ENCODE data around the gene CRYGD.
"Not testable (repeated sequence)": the region's sequence is repeated elsewhere in the genome, so short reads cannot be mapped to it uniquely, and the experiment has no call there.

CRYGD gene

DNA sequence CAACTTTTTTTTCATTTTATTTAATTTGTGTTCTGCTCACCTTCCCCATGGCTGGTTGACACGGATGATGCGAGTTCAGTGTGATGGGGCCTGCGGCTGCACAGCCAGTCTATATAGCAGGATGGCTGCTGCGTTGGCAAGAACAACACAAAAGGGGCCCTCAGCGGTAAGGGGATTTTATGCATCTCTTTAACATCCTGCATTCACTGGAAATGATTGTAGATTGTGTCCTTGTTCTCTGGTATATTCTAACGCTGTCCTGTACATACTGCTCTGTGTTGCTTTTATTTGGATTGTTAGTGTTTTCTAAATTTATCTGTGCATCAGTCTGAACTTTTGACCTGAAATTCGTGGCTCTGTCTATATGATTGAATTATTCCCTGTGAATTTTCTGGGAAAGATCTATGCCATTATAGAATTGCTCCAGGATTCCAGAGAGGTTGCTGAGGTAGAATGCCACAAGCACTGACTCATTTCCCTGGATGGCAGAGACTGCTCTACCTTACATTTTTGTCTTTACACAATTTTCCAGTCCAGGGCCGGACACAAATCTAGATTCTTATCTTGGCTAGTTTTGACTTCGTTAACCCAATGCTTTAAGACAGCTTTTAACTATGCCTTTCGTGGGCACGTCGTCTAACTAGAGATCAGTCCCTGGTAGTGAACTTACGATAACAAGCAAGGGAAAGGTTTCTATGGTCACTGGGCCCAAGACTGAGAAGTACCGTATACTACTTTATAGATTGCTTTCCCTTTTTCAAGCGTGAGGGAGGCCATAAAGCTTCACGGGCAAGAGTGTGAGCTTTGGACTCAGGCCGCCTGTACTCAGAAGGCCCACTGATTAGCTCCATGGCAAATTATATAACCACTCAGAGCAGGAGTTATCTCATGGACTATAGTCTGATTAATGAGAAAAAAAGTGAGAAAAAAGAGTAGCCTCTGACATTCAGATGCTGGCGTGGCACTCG lies 5.7 kb upstream of the CRYGD start, which contains the start of gene CRYGC:
TSS of gene CRYGC (minus strand) at position 85 of the 968 bp plus-strand sequence. CDS start at position 49, 36 bp downstream.
- DNase-seq, result no peak

DNA sequence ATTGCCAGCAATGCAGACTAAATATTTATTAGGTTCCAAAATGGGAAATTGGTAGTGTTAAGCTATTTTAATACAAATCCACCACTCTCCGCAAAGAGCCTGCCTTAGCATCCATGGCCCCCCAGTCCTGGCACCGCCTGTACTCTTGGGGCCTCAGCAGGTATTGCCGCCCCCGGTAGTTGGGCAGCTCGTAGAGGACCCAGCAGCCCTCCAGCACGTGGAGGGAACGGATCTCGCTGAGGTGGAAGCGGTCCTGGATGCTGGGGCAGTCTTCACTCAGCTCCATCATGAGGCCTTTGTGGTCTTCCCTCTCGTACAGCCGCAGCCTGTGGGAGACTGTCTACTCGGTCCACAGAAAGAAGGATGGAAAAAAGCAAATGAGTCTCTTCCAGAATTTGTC lies 3.8 kb upstream of the CRYGD start:
- no peak for DNase-seq

DNA sequence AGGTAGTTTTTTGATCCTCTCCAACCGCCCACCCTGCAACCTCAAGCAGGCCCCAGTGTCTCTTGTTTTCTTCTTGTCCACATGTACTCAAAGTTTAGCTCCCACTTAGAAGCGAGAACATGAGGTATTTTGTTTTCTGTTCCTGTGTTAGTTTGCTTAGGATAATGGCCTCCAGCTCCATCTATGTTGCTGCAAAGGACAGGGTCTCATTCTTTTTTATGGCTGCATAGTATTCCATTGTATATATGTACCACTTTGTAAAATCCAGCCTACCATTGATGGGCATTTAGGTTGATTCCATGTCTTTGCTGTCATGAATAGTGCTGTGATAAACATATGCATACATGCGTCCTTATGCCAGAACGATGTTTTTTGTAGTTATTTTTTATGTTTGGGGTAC lies 2.8 kb upstream of the CRYGD start:
- no peak for DNase-seq

DNA sequence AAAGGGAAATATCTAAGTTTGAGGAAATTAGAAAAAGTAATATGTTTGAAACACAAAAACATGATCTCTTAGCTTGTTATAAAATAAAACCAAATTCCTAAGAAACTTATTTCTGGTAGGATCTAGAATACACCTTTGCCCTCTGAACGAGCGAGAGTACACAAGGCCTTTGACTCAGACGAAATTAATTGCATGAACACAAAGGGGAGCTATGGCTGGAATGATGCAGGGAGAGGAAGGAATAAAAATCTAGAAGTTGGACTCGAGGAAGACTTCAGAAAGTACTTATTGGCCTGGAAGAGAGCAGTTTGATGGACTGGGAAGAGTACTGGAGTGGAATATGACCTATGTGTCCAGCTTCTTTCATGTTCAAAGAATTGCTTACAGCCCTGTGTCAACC lies 927 bp upstream of the CRYGD start:
- no peak for DNase-seq

DNA sequence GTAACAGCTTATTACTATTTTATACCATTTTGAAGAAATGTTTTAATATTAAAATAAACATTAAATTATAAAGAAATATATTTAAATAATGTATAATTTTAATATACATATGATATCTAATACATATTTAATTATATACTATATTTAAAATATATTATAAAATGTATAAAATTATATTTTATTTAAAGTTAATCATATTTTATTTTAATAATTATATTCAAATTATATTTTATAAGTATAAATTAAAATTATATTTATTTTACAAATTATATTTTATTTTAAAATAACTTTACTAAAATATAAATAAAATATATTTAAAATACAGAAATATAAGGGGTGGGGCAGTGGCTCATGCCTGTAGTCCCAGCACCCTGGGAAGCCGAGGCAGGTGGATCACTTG lies 2.1 kb downstream of the CRYGD start:
- DNase-seq, result no peak

DNA sequence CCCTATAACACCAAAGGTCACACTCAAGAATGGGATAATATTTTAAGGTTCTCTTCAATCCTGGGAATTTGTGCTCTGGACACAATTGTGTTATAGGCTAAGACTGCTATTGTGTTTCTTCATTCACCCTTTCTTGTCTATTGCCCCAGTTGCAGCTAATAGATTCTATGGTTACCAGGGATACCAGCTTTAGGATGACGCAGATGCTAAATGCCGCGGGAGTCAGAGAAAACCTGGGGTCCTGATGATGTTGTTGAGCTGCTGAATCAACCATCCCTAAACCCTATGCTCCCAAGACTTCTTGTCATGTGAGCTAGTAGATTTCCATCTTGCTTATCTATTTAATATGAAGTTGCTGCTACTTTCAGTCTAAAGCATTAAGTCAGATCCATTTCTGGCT lies 5.4 kb downstream of the CRYGD start:
- no peak for DNase-seq

DNA sequence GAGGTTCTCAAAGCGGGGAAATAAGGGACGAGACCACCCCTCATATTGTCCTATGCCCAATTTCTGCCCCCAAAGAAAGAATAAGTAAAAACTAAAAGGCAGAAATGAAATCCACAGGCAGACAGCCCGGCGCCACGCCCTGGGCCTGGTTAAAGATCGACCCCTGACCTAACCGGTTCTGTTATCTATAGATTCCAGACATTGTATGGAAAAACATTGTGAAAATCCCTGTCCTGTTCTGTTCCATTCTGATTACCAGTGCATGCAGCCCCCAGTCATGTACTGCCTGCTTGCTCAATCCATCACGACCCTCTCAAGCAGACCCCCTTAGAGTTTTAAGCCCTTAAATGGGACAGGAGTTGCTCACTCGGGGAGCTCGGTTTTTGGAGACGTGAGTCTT lies 6.9 kb downstream of the CRYGD start:
- DNase-seq, result not testable (repeated sequence)

DNA sequence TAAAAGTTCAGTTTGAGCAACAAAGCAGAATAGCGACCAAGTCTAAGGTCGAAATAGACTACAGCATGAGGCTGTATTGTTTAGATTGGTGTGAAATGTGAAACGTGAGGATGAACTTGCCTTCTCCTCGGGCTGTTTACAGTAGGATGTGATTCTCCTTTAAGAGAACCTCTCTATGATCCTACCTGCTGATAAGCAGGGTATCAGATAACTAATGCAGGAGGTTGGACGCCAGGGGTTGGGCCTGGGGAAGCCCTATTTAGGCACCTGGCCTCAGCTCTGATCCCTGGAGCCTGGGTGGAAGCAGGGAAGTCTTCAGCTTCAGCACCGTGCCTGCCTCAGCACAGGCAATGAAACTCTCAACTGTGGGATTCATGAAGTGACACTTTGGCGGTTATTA lies 11.4 kb downstream of the CRYGD start:
- DNase-seq, result no peak

DNA sequence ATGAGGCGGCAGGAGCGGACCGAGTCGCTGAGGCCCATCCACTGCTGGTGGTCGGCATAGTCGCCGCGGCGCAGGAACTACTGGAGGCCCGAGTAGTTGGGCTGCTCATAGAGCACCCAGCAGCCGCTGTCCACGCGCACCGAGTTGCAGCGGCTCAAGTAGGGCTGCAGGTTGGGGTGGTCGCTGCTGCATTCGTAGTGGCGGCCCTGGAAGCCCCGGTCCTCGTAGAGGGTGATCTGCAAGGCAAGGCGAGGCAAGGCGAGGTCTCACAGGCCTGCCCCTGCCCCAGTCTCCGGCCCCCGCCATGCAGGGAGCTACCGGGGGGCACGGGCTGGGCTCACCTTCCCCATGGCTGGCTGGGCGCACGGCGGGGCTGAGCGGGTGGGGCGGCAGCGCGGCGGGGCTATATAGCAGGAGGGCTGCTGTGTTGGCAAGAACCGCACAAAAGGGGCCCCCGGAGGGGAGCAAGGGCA lies 12.0 kb downstream of the CRYGD start:
- DNase-seq, result not testable (repeated sequence)

DNA sequence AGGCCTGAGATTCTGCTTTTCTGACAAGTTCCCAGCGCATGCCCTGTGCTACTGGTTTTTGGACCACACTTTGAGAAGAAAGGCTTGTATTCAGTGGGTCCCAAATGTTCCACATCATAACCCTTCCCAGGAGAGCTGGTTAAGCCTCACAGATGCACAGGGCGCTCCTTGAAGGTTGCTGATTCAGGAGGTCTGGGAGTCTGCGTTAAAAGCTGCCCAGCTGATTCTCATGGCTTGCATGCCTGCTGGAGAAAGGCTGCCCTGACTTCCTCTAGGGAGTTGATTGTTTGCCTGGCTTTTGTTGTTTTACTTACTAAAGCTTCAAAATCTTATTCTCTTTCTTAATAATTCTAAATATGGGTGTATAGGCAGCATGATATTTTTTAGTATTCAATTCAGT lies 20.7 kb downstream of the CRYGD start:
- DNase-seq, result no peak

DNA sequence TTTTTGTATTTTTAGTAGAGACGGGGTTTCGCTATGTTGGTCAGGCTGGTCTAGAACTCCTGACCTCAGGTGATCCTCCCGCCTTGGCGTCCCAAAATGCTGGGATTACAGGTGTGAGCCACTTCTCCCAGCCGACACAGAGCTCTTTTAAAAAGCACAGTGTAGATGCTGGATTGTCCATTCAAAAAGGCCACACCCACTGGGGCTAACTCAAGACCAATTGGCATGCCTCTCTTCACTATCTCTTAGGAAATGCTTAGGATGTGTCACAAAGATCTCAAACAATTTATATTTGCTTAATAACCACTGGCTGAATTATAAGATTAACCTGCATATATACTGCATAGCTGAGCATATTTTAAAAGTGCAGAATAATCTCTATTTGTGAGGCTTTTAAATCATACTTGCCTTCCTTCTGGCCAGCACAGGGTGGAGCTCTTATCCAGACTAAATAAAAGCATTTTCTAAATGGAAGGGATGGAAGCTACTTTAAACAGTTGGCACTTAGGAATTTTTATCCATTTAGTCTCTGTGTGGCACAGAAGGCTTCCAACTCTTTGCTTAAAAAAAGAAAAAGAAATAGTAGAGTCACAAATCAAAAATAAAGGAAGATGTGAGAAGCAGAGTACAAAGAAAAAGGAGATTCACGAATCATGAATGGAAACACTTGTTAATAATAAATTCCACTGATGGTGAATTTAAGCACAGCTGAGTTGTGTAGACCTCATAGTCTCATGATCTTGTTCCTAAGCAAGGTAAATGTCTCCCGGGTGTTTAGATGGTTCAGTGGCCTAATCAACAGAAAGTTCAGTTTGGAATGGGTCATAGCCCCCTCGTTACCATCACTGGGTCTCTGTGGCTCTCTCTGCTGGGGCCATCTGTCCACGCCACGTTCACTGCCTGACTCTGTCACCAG lies 22.4 kb downstream of the CRYGD start:
- DNase-seq, result peak; percentile 25

DNA sequence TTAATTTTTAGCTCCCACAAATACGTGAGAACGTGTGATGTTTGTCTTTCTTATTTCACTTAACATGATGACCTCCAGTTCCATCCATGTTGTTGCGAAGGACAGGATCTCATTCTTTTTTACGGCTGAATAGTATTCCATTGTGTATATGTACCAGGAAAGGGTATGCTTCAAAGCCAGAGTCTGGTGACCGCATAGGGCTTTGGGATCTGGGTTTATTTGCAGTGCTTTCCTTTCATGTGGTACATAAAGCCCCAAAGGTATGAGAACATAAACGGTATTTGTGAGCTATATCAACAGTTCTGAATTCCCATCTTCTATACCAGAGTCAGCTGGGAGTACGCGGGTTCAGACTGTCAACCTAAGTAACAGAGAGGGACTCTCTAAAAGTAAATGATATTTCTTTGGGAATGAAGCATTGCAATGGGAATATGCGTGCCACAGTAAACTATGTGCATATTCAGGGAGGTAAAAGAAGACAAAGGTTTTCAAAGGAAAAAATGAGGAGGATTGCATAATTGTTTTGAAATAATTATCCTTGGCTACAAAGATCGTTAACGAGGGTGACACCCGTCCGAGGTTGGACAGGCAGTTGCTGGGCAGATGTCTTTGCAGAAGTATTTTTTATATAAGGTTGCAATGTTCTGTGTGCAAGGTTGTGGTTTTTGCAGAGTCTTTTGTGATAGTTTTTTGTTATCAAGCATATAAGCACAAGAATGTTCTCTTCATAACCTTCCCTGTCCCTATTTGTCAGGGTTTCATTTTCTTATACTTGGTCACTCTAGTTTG lies 24.4 kb downstream of the CRYGD start:
- DNase-seq, result no peak

DNA sequence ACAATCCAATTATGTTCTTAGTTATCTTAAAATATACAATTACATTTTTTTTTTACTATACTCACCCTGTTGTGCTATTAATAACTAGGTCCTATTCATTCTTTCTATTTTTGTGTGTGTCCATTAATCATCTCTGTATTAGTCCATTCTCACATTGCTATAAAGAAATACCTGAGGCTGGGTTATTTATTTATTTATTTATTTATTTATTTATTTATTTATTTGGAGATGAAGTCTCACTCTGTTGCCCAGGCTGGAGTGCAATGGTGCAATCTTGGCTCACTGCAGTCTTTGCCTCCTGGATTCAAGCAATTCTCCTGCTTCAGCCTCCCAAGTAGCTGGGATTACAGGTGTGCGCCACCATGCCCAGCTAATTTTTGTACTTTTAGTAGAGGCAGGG lies 25.6 kb downstream of the CRYGD start:
- DNase-seq, result not testable (repeated sequence)

DNA sequence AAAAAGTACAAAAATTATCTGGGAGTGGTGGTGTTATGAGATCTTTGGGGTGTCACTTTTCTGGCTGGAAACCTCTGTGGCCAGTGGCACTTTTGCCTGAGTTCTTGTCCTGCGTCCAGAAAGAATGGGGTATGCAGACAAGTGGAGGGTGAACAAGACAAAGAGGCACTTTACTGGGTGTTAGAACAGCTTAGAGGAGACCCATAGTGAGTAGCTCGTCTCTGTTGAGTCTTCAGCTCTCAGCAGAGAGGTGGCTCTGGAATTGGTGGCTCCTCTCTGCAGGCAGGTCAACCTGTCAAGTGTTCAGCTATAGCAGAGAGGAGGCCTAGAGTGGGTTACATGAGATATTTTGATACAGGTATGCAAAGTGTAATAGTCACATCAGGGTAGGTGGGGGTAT lies 26.1 kb downstream of the CRYGD start:
- no peak for DNase-seq

DNA sequence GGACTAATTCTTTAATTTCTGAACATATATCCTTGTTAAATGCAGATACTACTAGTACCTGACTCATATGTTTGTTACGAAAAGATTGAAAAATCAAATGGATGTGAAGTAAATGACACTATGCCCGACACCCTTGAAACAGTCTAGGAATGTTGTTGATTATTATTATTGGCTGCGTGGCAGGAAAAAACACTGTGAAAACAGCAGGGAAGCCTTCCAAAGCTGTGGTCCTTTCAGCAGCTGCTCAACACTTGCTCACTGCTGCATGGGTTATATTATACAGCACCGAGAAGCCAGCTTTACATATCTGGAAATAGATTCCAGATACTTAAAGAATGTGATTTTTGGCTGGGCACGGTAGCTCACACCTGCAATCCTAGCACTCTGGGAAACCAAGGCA lies 26.5 kb downstream of the CRYGD start:
- DNase-seq, result no peak

DNA sequence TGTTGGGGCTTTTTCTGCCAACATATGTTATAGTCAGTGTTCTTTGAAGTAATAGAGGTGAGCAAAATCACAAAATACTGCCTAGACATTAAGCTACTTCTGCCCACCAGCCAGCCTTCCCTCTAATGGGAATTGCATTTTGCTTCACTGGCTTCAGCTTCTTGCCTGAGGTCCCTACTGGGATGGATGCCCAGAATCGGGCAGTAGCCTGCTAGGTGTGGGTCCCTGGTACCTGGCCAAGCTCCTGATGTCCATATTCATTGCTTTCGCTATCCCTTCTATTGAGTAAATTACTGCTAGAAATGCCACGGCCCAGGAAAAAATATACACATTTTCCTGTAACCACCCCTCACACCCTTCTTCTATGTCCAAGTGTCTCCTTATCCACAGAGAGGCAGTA lies 27.0 kb downstream of the CRYGD start:
- DNase-seq, result no peak

DNA sequence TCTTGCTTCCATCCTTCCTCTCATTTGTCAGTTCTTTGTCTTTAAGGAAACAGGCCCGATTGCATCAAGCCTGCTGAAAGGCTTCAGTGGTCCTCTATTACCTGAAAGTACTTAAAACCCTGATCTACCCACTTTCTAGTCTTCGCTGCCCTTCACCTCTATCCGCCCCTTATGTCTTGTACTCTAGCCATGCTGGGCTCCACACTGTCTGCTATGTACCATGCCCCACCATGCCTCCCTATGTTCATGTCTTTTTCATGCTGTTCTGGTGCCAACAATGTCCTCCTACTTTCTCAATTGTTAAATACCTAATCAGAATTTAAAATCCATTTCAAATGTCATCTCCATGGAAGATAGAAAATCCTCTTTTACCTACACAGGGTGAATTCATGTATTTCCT lies 28.2 kb downstream of the CRYGD start:
- no peak for DNase-seq

DNA sequence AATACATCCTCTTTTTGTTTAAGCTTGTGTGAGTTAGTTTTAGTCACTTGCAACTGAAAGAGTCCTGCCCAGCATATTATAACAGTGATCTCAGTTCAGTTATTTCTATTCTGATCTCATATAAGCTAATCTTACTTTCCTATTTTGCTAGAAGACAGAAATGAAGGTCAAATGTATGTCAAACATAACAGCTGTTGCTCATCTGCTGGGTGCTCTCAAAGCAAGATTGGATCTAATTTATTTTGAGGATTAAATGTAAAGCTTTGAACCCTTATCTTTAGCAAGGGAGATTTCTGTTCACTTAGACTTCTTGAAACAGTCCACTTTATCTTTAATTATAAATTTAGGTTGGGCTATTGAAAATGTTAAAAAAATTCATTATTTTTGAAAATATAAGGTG lies 31.2 kb downstream of the CRYGD start:
- no peak for DNase-seq

DNA sequence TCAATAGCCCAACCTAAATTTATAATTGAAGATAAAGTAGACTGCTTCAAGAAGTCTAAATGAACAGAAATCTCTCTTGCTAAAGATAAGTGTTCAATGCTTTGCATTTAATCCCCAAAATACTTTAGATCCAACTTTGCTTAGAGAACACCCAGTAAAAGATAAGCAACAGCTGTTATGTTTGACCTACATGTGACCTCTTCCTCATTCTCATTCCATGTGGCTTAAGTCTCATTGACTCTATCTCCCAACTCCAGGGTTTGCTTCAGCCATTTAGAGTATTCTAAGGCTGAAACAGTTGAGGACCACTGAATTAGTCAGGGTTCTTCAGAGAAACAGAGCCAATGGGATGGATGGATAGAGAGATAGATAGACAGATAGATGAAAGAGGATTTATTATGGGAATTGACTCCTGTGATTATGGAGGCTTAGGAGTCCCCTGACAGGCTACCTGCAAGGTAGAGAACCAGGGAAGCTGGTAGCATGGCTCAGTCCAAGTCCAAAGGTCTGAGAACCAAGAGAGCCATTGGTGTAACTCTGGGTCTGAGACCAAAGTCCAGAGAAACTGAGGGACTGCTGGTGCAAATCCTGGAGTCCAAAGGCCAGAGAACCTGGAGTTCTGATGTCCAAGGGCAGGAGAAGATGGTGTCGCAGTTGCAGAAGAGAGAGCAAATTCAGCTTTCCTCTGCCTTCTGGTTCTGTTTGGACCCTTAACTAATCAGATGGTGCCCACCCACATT lies 32.1 kb downstream of the CRYGD start:
- no peak for DNase-seq

DNA sequence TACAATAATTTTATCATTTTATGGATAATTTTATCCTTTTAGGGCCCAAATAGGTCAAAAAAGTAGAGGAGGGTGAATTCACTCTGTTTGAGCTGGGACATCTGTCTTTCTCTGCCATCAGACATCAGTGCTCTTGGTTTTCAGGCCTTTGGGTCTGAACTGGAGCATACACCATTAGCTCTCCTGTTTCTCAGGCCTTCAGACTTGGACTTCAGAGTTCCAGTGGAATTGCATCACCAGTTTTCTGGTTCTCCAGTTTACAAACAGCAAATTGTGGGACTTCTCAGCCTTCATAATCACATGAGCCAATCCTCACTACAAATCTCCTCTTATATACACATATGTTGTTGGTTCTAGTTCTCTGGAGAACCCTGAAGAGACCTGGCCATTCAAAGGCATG lies 33.9 kb downstream of the CRYGD start:
- no peak for DNase-seq

DNA sequence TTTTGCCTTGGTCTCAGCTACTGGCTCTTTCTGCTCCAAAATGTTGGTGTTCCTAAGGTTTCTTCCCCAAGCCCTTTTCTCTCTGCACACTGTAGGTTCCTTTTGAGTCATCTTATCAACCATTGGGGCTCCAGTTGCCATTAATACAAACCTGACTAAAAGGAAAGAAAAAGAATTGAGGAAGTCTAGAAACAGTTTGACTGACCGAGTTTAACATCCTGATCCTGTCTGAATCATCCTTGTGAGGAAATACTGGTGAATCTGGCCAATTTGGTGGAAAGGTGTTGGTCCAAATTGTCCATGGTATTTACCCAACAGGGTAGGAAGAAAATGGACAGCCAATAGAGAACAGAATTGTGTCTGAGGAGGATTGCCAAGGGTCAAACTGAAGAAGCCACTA lies 38.3 kb downstream of the CRYGD start:
- no peak for DNase-seq

DNA sequence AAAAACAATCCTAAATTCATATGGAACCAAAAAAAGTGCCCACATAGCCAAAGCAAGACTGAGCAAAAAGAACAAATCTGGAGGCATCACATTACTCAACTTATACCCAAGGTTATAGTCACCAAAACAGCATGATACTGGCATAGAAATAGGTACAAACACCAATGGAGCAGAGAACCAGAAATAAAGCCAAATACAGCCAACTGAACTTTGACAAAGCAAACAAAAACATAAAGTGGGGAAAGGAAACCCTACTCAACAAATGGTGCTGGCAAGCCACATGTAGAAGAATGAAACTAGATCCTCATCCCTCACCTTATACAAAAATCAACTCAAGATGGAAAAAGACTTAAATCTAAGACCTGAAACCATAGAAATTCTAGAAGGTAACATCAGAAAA lies 40.5 kb downstream of the CRYGD start:
- DNase-seq, result no peak

All from NCI-H1092 treated with DMSO at 0.1 percent for 48 hours (cell line).